ACHN (cell line): ENCODE data around the gene MSANTD1.

Source experiments
- DNase-seq: peaks from one replicate; pipeline ENCODE4 v3.0.0-alpha.2; 2015
- in situ Hi-C: cut with HindIII; loops from 2 replicates; pipeline ENCODE4 v1.10.0; 2017; ENCODE audit warnings: low sequenced_read_pairs, low pct_ligation_motif_present, low pct_unique_long_range_greater_than_20kb

The MSANTD1 gene

GRCh38 chr4:3228881-3229280 lies 20.1 kb upstream of the MSANTD1 start:
- no peak for DNase-seq
- in situ Hi-C loops = no loop called here

DNA sequence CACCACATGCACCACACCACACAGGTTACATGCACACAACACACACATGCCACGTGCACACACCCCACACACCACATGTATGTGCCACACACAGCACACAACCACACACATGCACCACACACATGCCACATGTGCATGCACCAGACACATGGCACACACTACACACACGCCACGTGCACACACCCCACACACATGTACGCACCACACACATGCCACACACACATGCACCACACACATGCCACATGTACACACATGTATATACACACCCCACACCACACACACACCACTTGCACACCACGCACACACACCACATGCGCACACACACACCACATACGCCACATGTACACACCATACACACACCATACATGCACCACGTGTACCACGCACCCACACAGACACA lies 19.6 kb upstream of the MSANTD1 start:
- no peak for DNase-seq
- in situ Hi-C loops = no loop called here

- no peak for DNase-seq
- in situ Hi-C loops = no loop called here
Observed at GRCh38 chr4:3229964-3230363, 19.0 kb upstream of the MSANTD1 start.

GRCh38 chr4:3231471-3231870 lies 17.5 kb upstream of the MSANTD1 start:
- in situ Hi-C loops = no loop called here
- DNase-seq = no peak

DNA sequence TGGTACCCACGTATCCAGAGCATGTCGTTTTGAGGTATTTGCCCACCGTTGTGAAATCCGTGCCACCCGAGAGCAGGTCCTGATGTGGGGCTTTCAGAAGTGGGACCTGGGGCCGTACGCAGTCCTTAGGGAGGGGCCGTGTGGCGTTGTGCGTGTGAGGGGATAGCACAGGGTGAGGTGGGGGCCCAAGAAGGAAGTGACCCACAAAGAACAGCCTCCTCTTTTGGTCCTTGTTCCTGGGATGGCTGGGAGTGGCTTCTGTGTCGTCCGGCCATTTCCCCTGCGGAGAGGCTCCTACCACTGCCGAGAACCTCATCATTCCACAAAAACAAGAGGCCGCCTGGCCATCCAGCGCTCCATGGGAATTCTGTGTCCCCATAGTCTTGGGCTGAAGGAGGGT lies 17.0 kb upstream of the MSANTD1 start:
- no peak for DNase-seq
- in situ Hi-C loops = no loop called here

DNA sequence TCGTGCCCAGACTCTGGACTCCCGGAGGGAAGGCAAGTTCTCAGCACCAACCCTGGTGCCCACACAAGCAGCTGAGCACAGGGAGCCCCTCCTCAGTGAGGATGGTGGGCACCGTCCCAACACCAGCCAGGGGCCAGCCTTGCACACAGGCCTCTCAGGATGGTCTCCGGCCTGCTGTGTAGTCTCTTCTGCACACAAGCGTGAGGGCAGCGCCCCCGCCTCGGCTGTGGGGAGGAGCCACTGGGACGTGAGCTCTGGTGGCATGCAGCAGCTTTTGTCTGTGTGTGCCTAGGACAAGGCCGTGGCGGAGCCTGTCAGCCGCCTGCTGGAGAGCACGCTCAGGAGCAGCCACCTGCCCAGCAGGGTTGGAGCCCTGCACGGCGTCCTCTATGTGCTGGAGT lies 16.1 kb upstream of the MSANTD1 start:
- in situ Hi-C loops = no loop called here
- no peak for DNase-seq

DNA sequence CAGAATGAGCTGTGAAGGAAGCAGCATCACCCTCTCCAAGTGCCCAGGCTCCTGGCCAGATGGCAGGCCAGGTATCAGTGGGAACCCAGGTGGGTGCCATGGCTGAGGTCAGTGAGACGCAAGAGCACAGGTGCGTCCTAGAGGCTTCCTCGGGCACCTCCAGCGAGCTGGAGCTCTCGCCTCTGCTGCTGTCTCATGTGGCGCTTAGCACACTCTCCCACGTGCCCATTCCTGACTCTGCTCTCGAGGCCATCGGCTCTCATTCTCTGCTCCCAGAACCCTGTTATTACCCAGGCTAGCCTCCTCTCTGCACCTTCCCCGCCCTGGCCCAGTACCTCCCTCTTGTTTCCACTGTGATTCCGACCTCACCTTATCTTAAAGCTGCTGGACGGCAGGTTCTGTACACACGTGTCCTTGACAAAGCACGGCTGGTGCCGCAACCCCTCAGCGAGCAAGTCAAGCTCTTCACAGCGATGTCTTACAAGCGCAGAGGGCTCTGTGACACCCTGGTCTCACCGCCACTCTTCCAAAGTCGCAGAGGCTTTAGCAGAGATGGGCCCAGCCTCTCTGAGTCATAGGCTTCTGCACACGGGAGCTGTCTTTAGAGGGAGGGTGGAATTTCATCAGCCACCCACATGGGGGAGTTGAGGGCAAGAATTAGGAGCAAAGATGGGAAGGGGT lies 15.4 kb upstream of the MSANTD1 start:
- in situ Hi-C loops = no loop called here
- DNase-seq = no peak

DNA sequence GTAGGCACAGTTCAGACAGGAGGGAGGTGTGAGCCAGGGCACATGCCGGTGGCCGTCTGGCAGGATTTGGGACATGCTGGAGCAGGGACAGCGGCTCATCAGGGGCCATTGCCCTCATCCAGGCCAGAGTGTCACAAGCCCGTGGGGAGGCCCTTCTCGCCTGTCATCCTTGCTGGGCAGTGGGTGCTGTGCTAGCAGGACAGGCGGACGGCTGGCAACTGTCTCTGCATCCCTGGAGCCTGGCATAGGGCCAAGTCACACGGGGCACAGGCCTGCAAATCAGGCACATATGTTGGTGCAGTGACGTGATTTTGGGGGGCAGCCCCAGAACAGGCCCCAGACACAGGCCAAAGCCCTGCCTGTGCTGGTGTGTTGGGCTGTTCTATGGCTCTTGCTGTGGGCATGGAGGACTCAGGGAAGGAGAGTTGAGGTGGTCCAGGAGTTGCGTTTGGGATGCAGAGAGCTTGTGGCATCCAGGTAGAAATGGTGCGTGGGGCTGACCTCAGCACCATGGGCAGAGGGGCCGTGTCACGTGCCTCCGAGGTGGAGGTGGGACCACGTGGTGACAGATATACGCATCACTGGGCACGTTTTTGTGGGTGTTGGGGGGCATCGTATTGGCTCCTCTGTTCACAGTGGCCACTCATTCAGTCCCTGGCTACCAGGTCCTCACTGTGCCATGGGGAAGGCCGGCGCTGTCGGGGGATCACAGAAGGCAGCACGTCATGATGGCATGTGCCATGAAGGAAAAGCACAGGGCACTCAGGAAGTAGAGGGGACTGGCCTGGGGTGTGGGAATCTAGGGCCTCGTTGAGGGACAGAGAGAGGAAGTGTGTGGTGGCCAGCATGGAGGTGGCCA lies 14.6 kb upstream of the MSANTD1 start:
- in situ Hi-C loops = no loop called here
- no peak for DNase-seq

DNA sequence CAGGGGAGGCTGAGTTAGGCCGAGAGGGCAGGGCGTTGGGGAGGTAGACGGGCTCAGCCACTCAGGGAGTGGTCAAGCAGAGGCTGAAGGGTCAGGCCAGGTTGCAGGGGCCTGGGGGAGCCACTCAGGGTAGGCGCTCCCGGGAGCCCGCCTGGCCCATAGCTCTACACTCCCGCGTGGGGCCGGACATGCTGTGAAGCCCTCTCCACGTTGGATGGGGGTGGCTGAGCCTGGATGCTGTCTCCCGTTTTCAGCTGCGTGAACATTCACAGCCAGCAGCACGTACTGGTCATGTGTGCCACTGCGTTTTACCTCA lies 14.0 kb upstream of the MSANTD1 start:
- in situ Hi-C loops = no loop called here
- DNase-seq = no peak

- in situ Hi-C loops = no loop called here
- no peak for DNase-seq
Observed at GRCh38 chr4:3235581-3235980, 13.4 kb upstream of the MSANTD1 start.

- no peak for DNase-seq
- in situ Hi-C loops = no loop called here
Observed at GRCh38 chr4:3236326-3236878, 12.6 kb upstream of the MSANTD1 start.

- in situ Hi-C loops = no loop called here
- no peak for DNase-seq
Observed at GRCh38 chr4:3237266-3237665, 11.7 kb upstream of the MSANTD1 start.

GRCh38 chr4:3237712-3238560 lies 11.0 kb upstream of the MSANTD1 start:
- no peak for DNase-seq
- in situ Hi-C loops = no loop called here

- DNase-seq = no peak
- in situ Hi-C loops = no loop called here
Observed at GRCh38 chr4:3238721-3239120, 10.2 kb upstream of the MSANTD1 start.

DNA sequence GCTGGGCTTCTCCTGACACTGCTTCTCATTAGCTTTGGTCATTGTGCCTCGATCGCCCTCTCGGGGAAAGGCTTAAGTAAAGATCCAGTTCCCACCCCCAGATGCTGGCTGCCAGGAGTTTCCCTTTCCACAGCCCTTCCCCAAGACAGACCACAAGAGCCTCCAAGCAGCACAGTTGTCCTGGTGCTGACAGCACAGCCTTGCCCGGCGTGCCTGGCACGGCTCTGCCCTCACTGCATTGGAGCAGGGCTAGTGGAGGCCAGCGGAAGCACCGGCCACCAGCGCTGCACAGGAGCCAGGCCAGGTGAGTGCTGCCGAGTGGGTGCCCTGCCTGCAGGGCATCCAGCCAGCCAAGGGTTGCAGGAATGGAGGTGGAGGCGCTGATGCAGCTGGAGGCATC lies 9.7 kb upstream of the MSANTD1 start:
- in situ Hi-C loops = no loop called here
- DNase-seq = no peak

DNA sequence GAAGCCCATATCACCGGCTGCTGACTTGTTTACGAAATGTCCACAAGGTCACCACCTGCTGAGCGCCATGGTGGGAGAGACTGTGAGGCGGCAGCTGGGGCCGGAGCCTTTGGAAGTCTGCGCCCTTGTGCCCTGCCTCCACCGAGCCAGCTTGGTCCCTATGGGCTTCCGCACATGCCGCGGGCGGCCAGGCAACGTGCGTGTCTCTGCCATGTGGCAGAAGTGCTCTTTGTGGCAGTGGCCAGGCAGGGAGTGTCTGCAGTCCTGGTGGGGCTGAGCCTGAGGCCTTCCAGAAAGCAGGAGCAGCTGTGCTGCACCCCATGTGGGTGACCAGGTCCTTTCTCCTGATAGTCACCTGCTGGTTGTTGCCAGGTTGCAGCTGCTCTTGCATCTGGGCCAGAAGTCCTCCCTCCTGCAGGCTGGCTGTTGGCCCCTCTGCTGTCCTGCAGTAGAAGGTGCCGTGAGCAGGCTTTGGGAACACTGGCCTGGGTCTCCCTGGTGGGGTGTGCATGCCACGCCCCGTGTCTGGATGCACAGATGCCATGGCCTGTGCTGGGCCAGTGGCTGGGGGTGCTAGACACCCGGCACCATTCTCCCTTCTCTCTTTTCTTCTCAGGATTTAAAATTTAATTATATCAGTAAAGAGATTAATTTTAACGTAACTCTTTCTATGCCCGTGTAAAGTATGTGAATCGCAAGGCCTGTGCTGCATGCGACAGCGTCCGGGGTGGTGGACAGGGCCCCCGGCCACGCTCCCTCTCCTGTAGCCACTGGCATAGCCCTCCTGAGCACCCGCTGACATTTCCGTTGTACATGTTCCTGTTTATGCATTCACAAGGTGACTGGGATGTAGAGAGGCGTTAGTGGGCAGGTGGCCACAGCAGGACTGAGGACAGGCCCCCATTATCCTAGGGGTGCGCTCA lies 8.7 kb upstream of the MSANTD1 start:
- in situ Hi-C loops = no loop called here
- no peak for DNase-seq

GRCh38 chr4:3240936-3241522 lies 7.9 kb upstream of the MSANTD1 start:
- in situ Hi-C loops = no loop called here
- no peak for DNase-seq
